8988T (cell line): Measurements from ENCODE around the gene IZUMO2.
"Not testable (repeated sequence)": the region's sequence is repeated elsewhere in the genome, so short reads cannot be mapped to it uniquely, and the experiment has no call there.

Source experiments
- DNase-seq: peaks from one replicate; pipeline ENCODE4 v3.0.0; 2011

IZUMO2 gene

GRCh38 chr19:50181121-50181520 lies 18.0 kb upstream of the IZUMO2 start:
- DNase-seq, result no peak

GRCh38 chr19:50178859-50179537 lies 15.9 kb upstream of the IZUMO2 start:
- no peak for DNase-seq

GRCh38 chr19:50178320-50178719 lies 15.2 kb upstream of the IZUMO2 start:
- DNase-seq, result no peak

GRCh38 chr19:50176775-50177174 lies 13.7 kb upstream of the IZUMO2 start:
- no peak for DNase-seq

GRCh38 chr19:50175924-50176323 lies 12.8 kb upstream of the IZUMO2 start:
- DNase-seq, result no peak

GRCh38 chr19:50174100-50174793 lies 11.2 kb upstream of the IZUMO2 start:
- no peak for DNase-seq

- no peak for DNase-seq
These were observed 10.0 kb upstream of the IZUMO2 start for GRCh38 chr19:50173127-50173526.

GRCh38 chr19:50172726-50173125 lies 9.6 kb upstream of the IZUMO2 start:
- DNase-seq, result no peak

GRCh38 chr19:50171752-50172151 lies 8.7 kb upstream of the IZUMO2 start:
- no peak for DNase-seq

- no peak for DNase-seq
These were observed 4.2 kb upstream of the IZUMO2 start for GRCh38 chr19:50167314-50167721.

GRCh38 chr19:50159078-50159477 lies 4.0 kb downstream of the IZUMO2 start:
- DNase-seq, result no peak

- DNase-seq, result no peak
These were observed 4.5 kb downstream of the IZUMO2 start for GRCh38 chr19:50158577-50158976.

- DNase-seq, result no peak
These were observed 7.5 kb downstream of the IZUMO2 start for GRCh38 chr19:50155520-50156109.

GRCh38 chr19:50154529-50154928 lies 8.6 kb downstream of the IZUMO2 start:
- DNase-seq, result no peak

- no peak for DNase-seq
These were observed 10.5 kb downstream of the IZUMO2 start for GRCh38 chr19:50152578-50152977.

GRCh38 chr19:50148528-50148927 lies 14.6 kb downstream of the IZUMO2 start:
- DNase-seq, result no peak

- DNase-seq, result no peak
These were observed 15.3 kb downstream of the IZUMO2 start for GRCh38 chr19:50147462-50148423.

GRCh38 chr19:50141921-50142320 lies 21.2 kb downstream of the IZUMO2 start:
- DNase-seq, result not testable (repeated sequence)

- not testable (repeated sequence) for DNase-seq
These were observed 22.8 kb downstream of the IZUMO2 start for GRCh38 chr19:50140118-50140845.

- not testable (repeated sequence) for DNase-seq
These were observed 26.3 kb downstream of the IZUMO2 start for GRCh38 chr19:50136603-50137365.

- not testable (repeated sequence) for DNase-seq
These were observed 27.1 kb downstream of the IZUMO2 start for GRCh38 chr19:50135856-50136602.
